Frontal cortex (tissue), 4 donors: ENCODE results near the gene TIMM13. TPM values are rescaled to one million over a fixed set of nuclear protein-coding genes. Genes with fewer than 3 reads are reported as not detected.

Experiments used
- DNase-seq, 2 donors: peaks; one replicate each; pipeline ENCODE4 v3.0.0; 2012; ENCODE audit warnings: low spot score in 2 of 2
- FAIRE-seq: peaks from 2 replicates; lab custom pipeline; 2012; peaks lifted over from hg19 to GRCh38; lab: Jason Lieb, UNC
- total RNA-seq: library from RNA; depleted of rRNA; stranded (reverse); fragments of >200 nt; gene quantifications from one replicate; pipeline ENCODE4 v1.2.3, GENCODE V29; 2014
- donor health status: control.
- donor health status: control.
- donor health status: control.

TIMM13 gene
- total RNA-seq, 1 donor from 2014 or later: 18.3 TPM

- DNase-seq: peak; percentile 67 to 68
- no peak for FAIRE-seq
Measured at GRCh38 chr19:2391118-2391725, 36.2 kb downstream of the TIMM13 start.

GRCh38 chr19:2389594-2389993 lies 37.8 kb downstream of the TIMM13 start:
- no peak for FAIRE-seq
- DNase-seq: no peak

- no peak for FAIRE-seq
- DNase-seq: no peak
Measured at GRCh38 chr19:2387367-2388288, 39.8 kb downstream of the TIMM13 start.

- DNase-seq: no peak
- FAIRE-seq: no peak
Measured at GRCh38 chr19:2385053-2385721, 42.2 kb downstream of the TIMM13 start.

GRCh38 chr19:2382530-2383222 lies 44.7 kb downstream of the TIMM13 start:
- DNase-seq: no peak
- FAIRE-seq: no peak

- FAIRE-seq (peak; percentile 98), DNase-seq (peak in 1 of 2 donors; percentile 87)
Measured at GRCh38 chr19:2381148-2381820, 46.1 kb downstream of the TIMM13 start.

- no peak for DNase-seq
- no peak for FAIRE-seq
Measured at GRCh38 chr19:2380567-2380966, 46.8 kb downstream of the TIMM13 start.

- DNase-seq (no peak), FAIRE-seq (no peak)
Measured at GRCh38 chr19:2376784-2377519, 50.4 kb downstream of the TIMM13 start.

Other genes with a start within 250 kb of the TIMM13 start
- 40.8 TPM for gene PLEKHJ1, start 191.3 kb downstream of the TIMM13 start, total RNA-seq
- 23.2 TPM for gene SF3A2, start 190.8 kb downstream of the TIMM13 start, total RNA-seq
- gene AMH, start 178.3 kb downstream of the TIMM13 start, total RNA-seq: 0.82 TPM
- 2.0 TPM for gene JSRP1, start 171.2 kb downstream of the TIMM13 start, total RNA-seq
- under 0.01 TPM for gene PEAK3, start 145.4 kb downstream of the TIMM13 start, total RNA-seq
- gene LINGO3, start 119.4 kb downstream of the TIMM13 start, total RNA-seq: 0.82 TPM
- gene LSM7, start 99.0 kb downstream of the TIMM13 start, total RNA-seq: 97.4 TPM
- 16.3 TPM for gene SPPL2B, start 98.9 kb downstream of the TIMM13 start, total RNA-seq
- 0.41 TPM for gene TMPRSS9, start 67.3 kb downstream of the TIMM13 start, total RNA-seq
- 46.9 TPM for gene LMNB2, start 29.4 kb upstream of the TIMM13 start, total RNA-seq
- gene GADD45B, start 48.5 kb upstream of the TIMM13 start, total RNA-seq: 1.2 TPM